ENCODE measurements around the gene IZUMO4. TPM values are rescaled to one million over a fixed set of nuclear protein-coding genes. Genes with fewer than 3 reads are reported as not detected.

The IZUMO4 gene
- polyA plus RNA-seq, 1 donor (not counting 4 experiments of a cell fraction or from before 2014, with no cell fraction given), result 6.7 TPM

DNA sequence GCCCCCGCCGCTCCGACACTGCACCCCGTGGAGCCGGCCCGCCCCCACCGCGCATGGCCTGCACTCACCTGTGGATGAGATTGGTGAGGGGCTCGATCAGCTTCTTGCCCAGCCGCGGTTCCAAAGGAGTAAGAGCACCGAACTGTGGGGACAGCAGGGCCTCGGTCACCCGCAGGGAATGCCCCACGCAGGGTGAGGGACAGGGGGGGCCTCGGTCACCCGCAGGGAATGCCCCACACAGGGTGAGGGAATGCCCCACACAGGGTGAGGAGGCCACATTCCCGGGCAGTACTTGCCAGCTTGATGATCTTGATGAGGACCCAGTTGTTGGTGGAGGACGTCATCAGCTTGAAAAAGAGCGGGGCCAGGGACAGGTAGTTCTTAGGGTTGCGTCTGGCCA lies 32.3 kb downstream of the IZUMO4 start:
- Histone ChIP-seq H3K79me2 (ENCODE audit: control insufficient read depth, insufficient read depth, low read length) (peaks cover 44% of the 10 kb centered on the region), H3K4me3 (ENCODE audit: control insufficient read depth in 2 of 3, extremely low read depth in 1 of 3, insufficient read depth in 2 of 3, low read depth in 1 of 3, low read length in 3 of 3) (no peak overlapping the region), H3K9me3 (ENCODE audit: control insufficient read depth, low read depth, low read length) (no peaks in the 10 kb centered on the region), H3K9ac (ENCODE audit: control insufficient read depth, extremely low read depth, insufficient read depth, low read length) (no peak overlapping the region), H3K4me2 (ENCODE audit: control insufficient read depth, extremely low read depth, insufficient read depth, low read depth, low read length) (no peak overlapping the region), H3K4me1 (ENCODE audit: control insufficient read depth, extremely low read depth, insufficient read depth, low read length) (no peaks in the 10 kb centered on the region), H3K9me1 (ENCODE audit: control insufficient read depth, extremely low read depth, insufficient read depth, low read length) (no peaks in the 10 kb centered on the region), H3K27ac (ENCODE audit: control insufficient read depth, insufficient read depth, low read length) (no peak overlapping the region), H3K27me3 (ENCODE audit: control insufficient read depth, extremely low read depth, insufficient read depth, low read length) (no peaks in the 10 kb centered on the region), H3K36me3 (ENCODE audit: control insufficient read depth in 2 of 2, extremely low read depth in 1 of 2, insufficient read depth in 2 of 2, low read length in 2 of 2) (peaks cover 27 to 52% of the 10 kb centered on the region in 2 experiments), H4K20me1 (ENCODE audit: control insufficient read depth, extremely low read depth, insufficient read depth, low read length) (peaks cover 5% of the 10 kb centered on the region), H2AFZ (ENCODE audit: control insufficient read depth, low read length) (no peak overlapping the region)
- no peak for TF ChIP-seq EZH2 (IDR thresholded peaks at IDR 0.05; ENCODE audit: low read length)
- FAIRE-seq, result no peak
- dilution Hi-C loops (cut with MboI; ENCODE audit: extremely low pct_ligation_motif_present, low sequenced_read_pairs), result no loop called here
- DNase-seq (ENCODE audit: low read depth, low spot score), result no peak

DNA sequence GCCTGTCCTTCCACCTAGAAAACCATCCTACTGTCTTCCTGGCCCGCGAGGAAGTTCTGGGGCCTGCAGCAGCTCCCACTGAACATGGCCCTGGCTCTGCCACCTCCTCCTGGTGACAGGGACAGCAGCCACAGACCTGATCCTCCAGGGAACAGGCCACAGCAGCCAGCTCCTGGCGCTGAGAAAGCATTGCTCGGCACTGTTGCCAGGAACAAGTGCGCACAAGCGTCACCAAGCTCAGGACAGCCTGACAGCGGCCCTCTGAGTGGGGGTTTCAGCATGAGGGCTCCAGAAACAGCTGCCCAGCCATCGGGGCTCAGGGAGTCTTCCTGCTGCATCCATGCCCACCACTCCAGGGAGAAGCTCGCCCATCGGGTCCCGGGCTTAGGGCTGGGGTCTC lies 32.8 kb downstream of the IZUMO4 start:
- dilution Hi-C loops (cut with MboI; ENCODE audit: extremely low pct_ligation_motif_present, low sequenced_read_pairs), result no loop called here
- peaks cover 5% of the 10 kb centered on the region for H4K20me1 ChIP-seq (ENCODE audit: control insufficient read depth, extremely low read depth, insufficient read depth, low read length)

More for the DNA sequence above, 32.8 kb downstream of the IZUMO4 start:
- FAIRE-seq (no peak), DNase-seq (ENCODE audit: low read depth, low spot score) (no peak)
- H3K9me3 ChIP-seq (ENCODE audit: control insufficient read depth, low read depth, low read length), result no peaks in the 10 kb centered on the region
- H3K4me2 ChIP-seq (ENCODE audit: control insufficient read depth, extremely low read depth, insufficient read depth, low read depth, low read length), result no peak overlapping the region
- H3K4me1 ChIP-seq (ENCODE audit: control insufficient read depth, extremely low read depth, insufficient read depth, low read length), result no peaks in the 10 kb centered on the region
- no peak overlapping the region for H2AFZ ChIP-seq (ENCODE audit: control insufficient read depth, low read length)
- H3K27ac ChIP-seq (ENCODE audit: control insufficient read depth, insufficient read depth, low read length), result no peak overlapping the region
- no peak overlapping the region for H3K4me3 ChIP-seq (ENCODE audit: control insufficient read depth in 2 of 3, extremely low read depth in 1 of 3, insufficient read depth in 2 of 3, low read depth in 1 of 3, low read length in 3 of 3)
- peaks cover 45% of the 10 kb centered on the region for H3K79me2 ChIP-seq (ENCODE audit: control insufficient read depth, insufficient read depth, low read length)
- H3K9ac ChIP-seq (ENCODE audit: control insufficient read depth, extremely low read depth, insufficient read depth, low read length), result no peak overlapping the region
- no peaks in the 10 kb centered on the region for H3K27me3 ChIP-seq (ENCODE audit: control insufficient read depth, extremely low read depth, insufficient read depth, low read length)
- H3K36me3 ChIP-seq (ENCODE audit: control insufficient read depth in 2 of 2, extremely low read depth in 1 of 2, insufficient read depth in 2 of 2, low read length in 2 of 2), result peaks cover 27 to 51% of the 10 kb centered on the region in 2 experiments
- TF ChIP-seq EZH2 (IDR thresholded peaks at IDR 0.05; ENCODE audit: low read length), result no peak
- TF ChIP-seq, protein P1, sequence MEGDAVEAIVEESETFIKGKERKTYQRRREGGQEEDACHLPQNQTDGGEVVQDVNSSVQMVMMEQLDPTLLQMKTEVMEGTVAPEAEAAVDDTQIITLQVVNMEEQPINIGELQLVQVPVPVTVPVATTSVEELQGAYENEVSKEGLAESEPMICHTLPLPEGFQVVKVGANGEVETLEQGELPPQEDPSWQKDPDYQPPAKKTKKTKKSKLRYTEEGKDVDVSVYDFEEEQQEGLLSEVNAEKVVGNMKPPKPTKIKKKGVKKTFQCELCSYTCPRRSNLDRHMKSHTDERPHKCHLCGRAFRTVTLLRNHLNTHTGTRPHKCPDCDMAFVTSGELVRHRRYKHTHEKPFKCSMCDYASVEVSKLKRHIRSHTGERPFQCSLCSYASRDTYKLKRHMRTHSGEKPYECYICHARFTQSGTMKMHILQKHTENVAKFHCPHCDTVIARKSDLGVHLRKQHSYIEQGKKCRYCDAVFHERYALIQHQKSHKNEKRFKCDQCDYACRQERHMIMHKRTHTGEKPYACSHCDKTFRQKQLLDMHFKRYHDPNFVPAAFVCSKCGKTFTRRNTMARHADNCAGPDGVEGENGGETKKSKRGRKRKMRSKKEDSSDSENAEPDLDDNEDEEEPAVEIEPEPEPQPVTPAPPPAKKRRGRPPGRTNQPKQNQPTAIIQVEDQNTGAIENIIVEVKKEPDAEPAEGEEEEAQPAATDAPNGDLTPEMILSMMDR (optimal IDR thresholded peaks at IDR 0.05 in 1 of 3, IDR thresholded peaks at IDR 0.05 in 1 of 3, conservative IDR thresholded peaks at IDR 0.05 in 1 of 3; ENCODE audit: extremely low read depth in 1 of 3, insufficient read depth in 2 of 3, low read length in 3 of 3), result no peak
- no peaks in the 10 kb centered on the region for H3K9me1 ChIP-seq (ENCODE audit: control insufficient read depth, extremely low read depth, insufficient read depth, low read length)

Measured in keratinocyte (primary cell).